Thyroid gland (tissue), 4 donors: ENCODE data around the gene PMF1.

Experiments used
- CTCF ChIP-seq, 6 experiments: fragments of 200-600 bp in 3 of 6; fragments of 450-650 bp in 3 of 6; sonication (generic) in 3 of 6; IDR thresholded peaks; one replicate each; pipeline ENCODE4 v1.5.1; 2016 to 2019; ENCODE audit warnings: antibody characterized with exemption in 6 of 6, mild to moderate bottlenecking in 2 of 6, inconsistent platforms in 1 of 6, moderate library complexity in 1 of 6
- POLR2A ChIP-seq, 2 donors: fragments of 450-650 bp; IDR thresholded peaks; one replicate each; pipeline ENCODE4 v1.6.1; 2017; ENCODE audit warnings: antibody characterized with exemption in 2 of 2, mild to moderate bottlenecking in 2 of 2, moderate library complexity in 1 of 2

GRCh38 chr1:156204686-156205085 is 8.1 kb upstream of the PMF1 start:
- TF ChIP-seq CTCF (IDR thresholded peaks at IDR 0.05) = no peak
- no peak for TF ChIP-seq POLR2A (IDR thresholded peaks at IDR 0.05)
